GM23248 (cell line): ENCODE measurements around the gene NRP2. TPM values are rescaled to one million over a fixed set of nuclear protein-coding genes. Genes with fewer than 3 reads are reported as not detected.

ENCODE experiments used
- DNase-seq: peaks from one replicate; pipeline ENCODE4 v3.0.0-alpha.2; 2015
- H2AFZ ChIP-seq: fragments of 200-600 bp; sonication (generic); 2 replicates; pipeline ENCODE4 v1.6.1; 2016; ENCODE audit warnings: antibody characterized with exemption
- H3F3A ChIP-seq: fragments of 200-600 bp; sonication (generic); 2 replicates; pipeline ENCODE4 v1.6.1; 2016; ENCODE audit warnings: mild to moderate bottlenecking, antibody characterized with exemption, mixed run types; ENCODE audit not compliant: insufficient read depth
- H3K27ac ChIP-seq: fragments of 200-600 bp; sonication (generic); 2 replicates; pipeline ENCODE4 v1.5.1; 2016; ENCODE audit warnings: mild to moderate bottlenecking
- H3K27me3 ChIP-seq: fragments of 200-600 bp; sonication (generic); replicated peaks from 2 replicates; pipeline ENCODE4 v1.6.1; 2016; ENCODE audit warnings: mild to moderate bottlenecking; ENCODE audit not compliant: insufficient read depth
- H3K36me3 ChIP-seq: fragments of 200-600 bp; sonication (generic); 2 replicates; pipeline ENCODE4 v1.6.1; 2016; ENCODE audit warnings: low read depth, mild to moderate bottlenecking
- H3K4me1 ChIP-seq: fragments of 200-600 bp; sonication (generic); 2 replicates; pipeline ENCODE4 v1.6.1; 2016; ENCODE audit warnings: mild to moderate bottlenecking; ENCODE audit not compliant: insufficient read depth
- H3K4me2 ChIP-seq: fragments of 200-600 bp; sonication (generic); one replicate; pipeline ENCODE4 v1.6.1; 2016; ENCODE audit warnings: mild to moderate bottlenecking; ENCODE audit not compliant: unreplicated experiment
- H3K4me3 ChIP-seq: fragments of 200-600 bp; sonication (generic); 2 replicates; pipeline ENCODE4 v1.5.1; 2016; ENCODE audit warnings: mild to moderate bottlenecking
- H3K79me2 ChIP-seq: fragments of 200-600 bp; sonication (generic); 2 replicates; pipeline ENCODE4 v1.6.1; 2016; ENCODE audit warnings: mild to moderate bottlenecking; ENCODE audit not compliant: insufficient read depth
- H3K9ac ChIP-seq: fragments of 200-600 bp; sonication (generic); 2 replicates; pipeline ENCODE4 v1.6.1; 2016; ENCODE audit warnings: mild to moderate bottlenecking
- H3K9me2 ChIP-seq: fragments of 200-600 bp; sonication (generic); 2 replicates; pipeline ENCODE4 v1.6.1; 2016; ENCODE audit warnings: mixed run types, mild to moderate bottlenecking, moderate library complexity; ENCODE audit not compliant: insufficient read depth
- H3K9me3 ChIP-seq: fragments of 200-600 bp; sonication (generic); one replicate; pipeline ENCODE4 v1.6.1; 2017; ENCODE audit warnings: low read depth
- H4K20me1 ChIP-seq: fragments of 200-600 bp; sonication (generic); 2 replicates; pipeline ENCODE4 v1.6.0; 2016; ENCODE audit not compliant: insufficient read depth
- EZH2 ChIP-seq: fragments of 200-600 bp; sonication (generic); IDR thresholded peaks from 2 replicates; pipeline ENCODE4 v1.6.1; 2018; ENCODE audit warnings: antibody characterized with exemption, mild to moderate bottlenecking; ENCODE audit not compliant: insufficient read depth, poor library complexity, severe bottlenecking
- EZH2phosphoT487 ChIP-seq: fragments of 200-600 bp; sonication (generic); IDR thresholded peaks from 2 replicates; pipeline ENCODE4 v1.6.1; 2018; ENCODE audit warnings: antibody characterized with exemption, moderate library complexity, mild to moderate bottlenecking, low read depth; ENCODE audit not compliant: insufficient read depth
- WGBS, 2 experiments: methylation state at CpG; one replicate each; pipeline ENCODE4 v1.1.6; 2015 to 2017; ENCODE audit warnings: low lambda C conversion rate in 2 of 2, low coverage in 1 of 2; ENCODE audit errors: missing lambda C conversion rate in 2 of 2; 5-methylcytosine and 5-hydroxymethylcytosine counted together
- in situ Hi-C: fragments of 300-500 bp; cut with MboI; formaldehyde crosslinking; loops from 2 replicates; pipeline ENCODE4 v1.15.0; 2020
- polyA plus RNA-seq: library from polyadenylated mRNA; unstranded; fragments of >200 nt; fragmentation: Nextera tagmentation; extraction: Ambion mirVana; gene quantifications from 2 replicates; pipeline ENCODE4 v1.2.1, GENCODE V29; 2016
- total RNA-seq: library from RNA; depleted of rRNA; stranded (reverse); fragments of >200 nt; shearing (Covaris generic); gene quantifications from 2 replicates; pipeline ENCODE4 v1.2.3, GENCODE V29; 2014

The NRP2 gene
- total and polyA plus RNA-seq, 2 experiments from 2014 or later, result 6.9 to 9.0 TPM

DNA sequence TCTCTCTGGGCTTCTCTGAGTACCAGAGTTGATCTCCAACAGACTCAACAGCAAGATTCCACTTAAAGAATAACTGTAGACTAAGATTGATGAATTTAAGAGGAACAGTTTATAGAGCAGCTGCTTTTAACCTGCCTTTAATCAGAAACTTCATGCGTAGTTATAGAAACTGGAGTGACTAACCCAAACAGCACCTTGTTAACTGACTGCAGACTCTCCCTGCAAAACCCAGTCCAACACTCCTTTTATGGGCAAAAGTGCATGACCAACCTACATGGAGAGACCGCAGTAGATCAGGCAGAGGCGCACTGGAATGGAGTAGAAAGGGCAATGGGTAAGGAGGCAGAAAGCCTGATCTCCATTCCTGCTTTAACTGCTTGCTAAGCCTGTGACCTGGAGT is 110.6 kb downstream of the NRP2 start:
- Histone ChIP-seq H3K9ac (no peak overlapping the region), H3K9me3 (no peaks in the 10 kb centered on the region), H3K9me2 (no peaks in the 10 kb centered on the region), H3K36me3 (no peaks in the 10 kb centered on the region), H3K4me2 (no peak overlapping the region), H3K79me2 (no peaks in the 10 kb centered on the region), H3K4me3 (no peak overlapping the region), H3K27me3 (no peaks in the 10 kb centered on the region), H3K4me1 (no peaks in the 10 kb centered on the region), H3F3A (no peaks in the 10 kb centered on the region), H2AFZ (no peak overlapping the region), H4K20me1 (no peaks in the 10 kb centered on the region), H3K27ac (no peak overlapping the region)
- in situ Hi-C loops, result no loop called here
- TF ChIP-seq EZH2phosphoT487, result no peak
- no peak for DNase-seq
- 98 to 99% methylated on average over 3 of the region's 3 CpGs for WGBS, 2 experiments

DNA sequence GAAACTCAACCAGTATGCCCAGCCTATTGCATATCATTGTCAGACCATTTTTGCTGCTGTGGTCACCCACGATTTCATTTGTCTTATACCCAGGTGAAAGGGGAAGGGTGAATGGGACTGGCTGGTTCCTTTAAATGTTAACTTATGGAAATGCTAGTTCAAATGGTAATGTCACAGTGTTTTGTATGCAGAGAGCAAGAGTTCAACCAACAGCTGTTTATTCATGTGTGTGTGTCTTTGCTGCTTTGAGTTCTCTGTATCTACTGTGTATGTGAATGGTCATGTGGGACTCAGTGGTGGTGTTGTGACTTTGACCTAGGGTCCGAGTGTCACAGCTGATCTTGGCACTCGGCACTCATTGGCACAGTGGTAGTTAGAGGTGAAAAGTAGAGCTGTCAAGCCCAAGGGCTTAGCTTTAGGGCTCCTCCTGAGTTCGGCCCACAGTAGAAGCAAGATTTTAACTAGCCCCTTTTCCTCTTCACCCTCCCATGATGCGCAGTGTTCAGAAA is 114.6 kb downstream of the NRP2 start:
- Histone ChIP-seq H3K27me3 (no peaks in the 10 kb centered on the region), H3K4me3 (no peak overlapping the region), H3K9me3 (no peaks in the 10 kb centered on the region), H3K36me3 (no peaks in the 10 kb centered on the region), H3F3A (no peaks in the 10 kb centered on the region), H3K79me2 (no peaks in the 10 kb centered on the region), H3K4me1 (no peaks in the 10 kb centered on the region), H4K20me1 (no peaks in the 10 kb centered on the region), H3K4me2 (no peak overlapping the region), H3K9me2 (no peaks in the 10 kb centered on the region), H3K27ac (no peak overlapping the region), H3K9ac (no peak overlapping the region), H2AFZ (no peak overlapping the region)
- in situ Hi-C loops, result no loop called here
- TF ChIP-seq EZH2 (no peak), EZH2phosphoT487 (no peak)
- 85 to 87% methylated on average over 5 of the region's 5 CpGs for WGBS, 2 experiments
- DNase-seq, result no peak

DNA sequence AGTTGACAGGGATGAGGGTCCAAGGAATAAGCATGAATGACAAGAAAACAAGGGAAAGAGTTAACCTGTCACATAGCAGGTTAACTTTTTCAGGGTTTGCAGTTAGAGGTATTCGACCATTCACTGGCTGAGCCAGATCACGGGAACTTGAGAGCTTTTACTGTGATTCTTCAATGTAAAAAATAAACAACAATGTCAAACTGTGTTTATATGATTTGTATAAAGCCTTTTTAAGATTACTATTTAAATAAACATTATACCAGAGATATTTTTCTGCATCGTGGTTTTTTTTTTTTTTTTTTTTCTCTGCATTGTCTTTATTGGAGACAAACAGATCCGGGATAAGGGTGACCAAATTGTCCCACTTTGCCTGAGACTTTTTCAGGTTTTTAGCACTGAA is 115.6 kb downstream of the NRP2 start:
- H3K9ac ChIP-seq, result no peak overlapping the region
- H3K79me2 ChIP-seq, result no peaks in the 10 kb centered on the region
- H4K20me1 ChIP-seq, result no peaks in the 10 kb centered on the region
- H3F3A ChIP-seq, result no peaks in the 10 kb centered on the region
- H3K36me3 ChIP-seq, result no peaks in the 10 kb centered on the region
- 85 to 87% methylated on average over 4 of the region's 4 CpGs for WGBS, 2 experiments
- TF ChIP-seq EZH2phosphoT487 (no peak), EZH2 (no peak)
- H3K27me3 ChIP-seq, result no peaks in the 10 kb centered on the region
- in situ Hi-C loops, result no loop called here
- no peaks in the 10 kb centered on the region for H3K9me3 ChIP-seq
- no peak overlapping the region for H3K27ac ChIP-seq
- DNase-seq, result no peak
- H3K4me3 ChIP-seq, result no peak overlapping the region
- no peak overlapping the region for H2AFZ ChIP-seq
- H3K4me1 ChIP-seq, result no peaks in the 10 kb centered on the region
- no peak overlapping the region for H3K4me2 ChIP-seq
- no peaks in the 10 kb centered on the region for H3K9me2 ChIP-seq

DNA sequence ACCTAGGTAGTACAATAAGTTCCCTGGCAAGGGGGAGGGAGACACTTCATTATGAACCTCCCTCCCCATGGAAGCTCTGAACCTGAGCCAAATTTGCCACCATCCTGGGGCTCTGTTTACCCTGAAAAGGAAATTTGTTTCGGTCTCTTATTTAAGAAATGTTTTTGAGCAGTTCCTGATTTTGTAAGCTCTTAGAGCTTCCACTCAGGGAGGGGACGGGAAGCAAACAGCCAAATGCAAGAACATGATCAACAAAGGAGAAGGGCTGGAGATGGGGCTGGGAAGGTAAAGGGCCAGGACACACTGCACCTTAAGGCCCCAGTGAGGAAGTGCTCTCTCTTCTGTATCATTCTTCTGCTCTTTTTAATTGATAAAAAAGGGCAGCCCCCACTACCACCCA is 117.9 kb downstream of the NRP2 start:
- Histone ChIP-seq H3K27me3 (no peaks in the 10 kb centered on the region), H2AFZ (no peak overlapping the region), H3K36me3 (no peaks in the 10 kb centered on the region), H3K9me3 (no peaks in the 10 kb centered on the region), H3K4me3 (no peak overlapping the region), H3K79me2 (no peaks in the 10 kb centered on the region), H3K4me1 (no peaks in the 10 kb centered on the region), H3K4me2 (no peak overlapping the region), H3F3A (no peaks in the 10 kb centered on the region), H4K20me1 (no peaks in the 10 kb centered on the region), H3K9me2 (no peaks in the 10 kb centered on the region), H3K9ac (no peak overlapping the region), H3K27ac (no peak overlapping the region)
- 64 to 67% methylated on average over 2 of the region's 2 CpGs for WGBS, 2 experiments
- TF ChIP-seq EZH2, result no peak
- TF ChIP-seq EZH2phosphoT487, result no peak
- DNase-seq, result no peak
- in situ Hi-C loops, result no loop called here

DNA sequence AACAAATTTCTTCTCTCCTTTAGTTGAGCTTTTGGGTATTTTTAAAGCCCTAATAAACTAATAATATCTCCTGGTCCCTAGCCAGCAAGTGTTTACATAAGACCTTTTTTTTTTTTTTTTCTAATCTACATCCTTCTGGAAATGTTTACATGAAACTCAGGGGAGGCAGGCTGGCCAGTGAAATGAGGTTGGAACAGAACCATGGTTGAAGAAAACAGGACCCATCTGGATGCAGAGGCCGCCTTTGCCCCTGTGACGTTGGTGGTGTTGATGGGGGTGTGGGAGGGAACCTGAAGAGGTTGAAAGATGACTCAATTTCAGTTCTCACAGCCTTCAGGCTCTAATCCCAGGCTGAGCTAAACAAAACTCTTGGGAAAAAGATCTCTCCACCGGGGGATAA is 118.5 kb downstream of the NRP2 start:
- Histone ChIP-seq H2AFZ (no peak overlapping the region), H3K27me3 (no peaks in the 10 kb centered on the region; the same call in 1 of the 2 replicates), H3K27ac (no peak overlapping the region), H3K9ac (no peak overlapping the region), H3K4me1 (no peaks in the 10 kb centered on the region), H3K36me3 (no peaks in the 10 kb centered on the region), H3K79me2 (no peaks in the 10 kb centered on the region), H3K4me3 (no peak overlapping the region), H3F3A (no peaks in the 10 kb centered on the region), H3K9me2 (no peaks in the 10 kb centered on the region), H3K4me2 (no peak overlapping the region), H4K20me1 (no peaks in the 10 kb centered on the region), H3K9me3 (no peaks in the 10 kb centered on the region)
- DNase-seq, result no peak
- WGBS, 2 experiments, result 63 to 66% methylated on average over 3 of the region's 3 CpGs
- in situ Hi-C loops, result no loop called here
- TF ChIP-seq EZH2phosphoT487 (no peak), EZH2 (no peak)
